Measurements from ENCODE around the gene AFF3. TPM values are rescaled to one million over a fixed set of nuclear protein-coding genes. Genes with fewer than 3 reads are reported as not detected.

AFF3 gene
- total RNA-seq, 3 donors from 2014 or later (not counting 1 experiment from before 2014, with no cell fraction given), result 4.6 to 9.6 (median 5.6) TPM

GRCh38 chr2:100064592-100065428 is 77.6 kb downstream of the AFF3 start:
- no peaks in the 10 kb centered on the region for H3K9me3 Mint-ChIP-seq
- H3K27ac Mint-ChIP-seq, result no peak overlapping the region
- Histone ChIP-seq H3K36me3 (ENCODE audit: control insufficient read depth, insufficient read depth, low read length) (no peaks in the 10 kb centered on the region), H3K4me3 (ENCODE audit: low read length) (no peak overlapping the region), H3K9me3 (ENCODE audit: control insufficient read depth, insufficient read depth, low read length) (no peaks in the 10 kb centered on the region), H3K27me3 (ENCODE audit: control insufficient read depth, insufficient read depth, low read length) (no peaks in the 10 kb centered on the region), H3K27ac (ENCODE audit: low read length) (no peak overlapping the region), H3K4me1 (ENCODE audit: control insufficient read depth, insufficient read depth, low read length) (peaks cover 7% of the 10 kb centered on the region)
- peaks cover 0 to 6% of the 10 kb centered on the region in 2 donors for H3K4me1 Mint-ChIP-seq
- H3K4me3 Mint-ChIP-seq, result no peak overlapping the region
- WGBS (ENCODE audit: insufficient coverage), result 68% methylated on average over 7 of the region's 9 CpGs
- H3K27me3 Mint-ChIP-seq (ENCODE audit: low read depth in 2 of 2), result peaks cover 0 to 10% of the 10 kb centered on the region in 2 donors
- no peak for TF ChIP-seq CTCF (IDR thresholded peaks at IDR 0.05)
- H3K36me3 Mint-ChIP-seq, result no peaks in the 10 kb centered on the region
- intact Hi-C loops (cut with micrococcal nuclease), result no loop called here
- no peak for DNase-seq
- peak in 1 of 3 donors; percentile 36 for ATAC-seq

DNA sequence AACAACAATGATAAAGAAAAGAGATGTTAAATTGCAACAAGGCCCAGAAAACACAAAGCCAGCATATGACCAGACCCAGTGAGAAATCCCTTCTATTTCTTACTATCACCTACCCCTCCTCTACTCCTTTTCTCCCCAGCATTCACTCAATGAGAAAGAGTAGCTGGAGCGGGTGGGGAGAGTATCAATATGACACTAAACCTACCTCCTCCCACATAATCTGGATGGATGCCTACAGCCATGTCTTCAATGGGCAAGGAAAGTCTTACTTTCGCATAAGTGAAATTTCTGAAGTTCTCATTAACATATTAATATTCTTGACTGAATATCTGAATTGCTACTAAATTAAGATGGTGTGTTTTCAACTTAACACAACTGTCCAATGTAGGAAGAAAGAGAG is 78.2 kb downstream of the AFF3 start:
- Mint-ChIP-seq H3K4me1 (peaks cover 0 to 6% of the 10 kb centered on the region in 2 donors), H3K27me3 (ENCODE audit: low read depth in 2 of 2) (peaks cover 0 to 10% of the 10 kb centered on the region in 2 donors), H3K27ac (no peak overlapping the region), H3K36me3 (no peaks in the 10 kb centered on the region), H3K9me3 (no peaks in the 10 kb centered on the region), H3K4me3 (no peak overlapping the region)
- H3K36me3 ChIP-seq (ENCODE audit: control insufficient read depth, insufficient read depth, low read length), result no peaks in the 10 kb centered on the region
- H3K4me3 ChIP-seq (ENCODE audit: low read length), result no peak overlapping the region
- no peaks in the 10 kb centered on the region for H3K27me3 ChIP-seq (ENCODE audit: control insufficient read depth, insufficient read depth, low read length)
- ATAC-seq (no peak), DNase-seq (no peak)
- H3K9me3 ChIP-seq (ENCODE audit: control insufficient read depth, insufficient read depth, low read length), result no peaks in the 10 kb centered on the region
- intact Hi-C loops (cut with micrococcal nuclease), result no loop called here
- WGBS (ENCODE audit: insufficient coverage), result no CpG with 5 or more reads among the region's 2 CpGs
- H3K4me1 ChIP-seq (ENCODE audit: control insufficient read depth, insufficient read depth, low read length), result peaks cover 7% of the 10 kb centered on the region
- no peak overlapping the region for H3K27ac ChIP-seq (ENCODE audit: low read length)
- TF ChIP-seq CTCF (IDR thresholded peaks at IDR 0.05), result no peak

DNA sequence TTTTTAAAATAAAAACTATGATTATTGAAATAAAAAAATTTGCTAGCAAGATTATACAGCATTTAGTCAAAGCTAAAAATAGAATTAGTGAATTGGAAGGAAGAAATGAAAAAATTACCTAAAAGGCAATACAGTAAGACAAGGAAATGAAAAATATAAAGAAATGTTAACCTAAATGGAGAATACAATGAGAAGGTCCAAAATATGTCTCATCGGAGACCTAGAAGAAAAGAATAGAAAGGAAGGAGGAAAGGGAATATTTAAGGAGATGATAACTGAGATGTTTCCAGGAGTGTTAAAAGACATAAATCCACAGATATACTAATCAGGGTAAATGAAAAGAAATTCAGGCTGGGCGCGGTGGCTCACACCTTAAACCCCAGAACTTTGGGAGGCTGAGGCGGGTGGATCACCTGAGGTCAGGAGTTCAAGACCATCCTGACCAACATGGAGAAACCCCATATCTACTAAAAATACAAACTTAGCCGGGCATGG is 78.9 kb downstream of the AFF3 start:
- 100% methylated on average over 1 of the region's 5 CpGs for WGBS (ENCODE audit: insufficient coverage)
- Histone ChIP-seq H3K27ac (ENCODE audit: low read length) (no peak overlapping the region), H3K4me1 (ENCODE audit: control insufficient read depth, insufficient read depth, low read length) (peaks cover 7% of the 10 kb centered on the region), H3K36me3 (ENCODE audit: control insufficient read depth, insufficient read depth, low read length) (no peaks in the 10 kb centered on the region), H3K9me3 (ENCODE audit: control insufficient read depth, insufficient read depth, low read length) (no peaks in the 10 kb centered on the region), H3K27me3 (ENCODE audit: control insufficient read depth, insufficient read depth, low read length) (no peaks in the 10 kb centered on the region), H3K4me3 (ENCODE audit: low read length) (no peak overlapping the region)
- H3K27me3 Mint-ChIP-seq (ENCODE audit: low read depth in 2 of 2), result peaks cover 0 to 10% of the 10 kb centered on the region in 2 donors
- H3K9me3 Mint-ChIP-seq, result no peaks in the 10 kb centered on the region
- H3K4me1 Mint-ChIP-seq, result peaks cover 0 to 6% of the 10 kb centered on the region in 2 donors
- no peak overlapping the region for H3K4me3 Mint-ChIP-seq
- no peak for TF ChIP-seq CTCF (IDR thresholded peaks at IDR 0.05)
- no peak overlapping the region for H3K27ac Mint-ChIP-seq
- DNase-seq (no peak), ATAC-seq (no peak)
- intact Hi-C loops (cut with micrococcal nuclease), result no loop called here
- H3K36me3 Mint-ChIP-seq, result no peaks in the 10 kb centered on the region

Measured in natural killer cell (primary cell).